OCI-LY3 (cell line): ENCODE results near the gene RGS6.

Experiments
- H2AFZ ChIP-seq: fragments of 200-600, 300-600 bp; shearing (Covaris generic); 2 replicates; pipeline ENCODE4 v1.6.0; 2014; ENCODE audit warnings: antibody characterized with exemption, low read depth, low read length
- H3K27ac ChIP-seq: fragments of 200-600, 300-600 bp; sonication (generic); 2 replicates; pipeline ENCODE4 v1.5.1; 2014; ENCODE audit warnings: mild to moderate bottlenecking, low read length, moderate library complexity, mixed read lengths
- H3K27me3 ChIP-seq: fragments of 200-600, 300-600 bp; sonication (generic); 2 replicates; pipeline ENCODE4 v1.6.1; 2014; ENCODE audit warnings: low read depth, low read length, mixed read lengths
- H3K36me3 ChIP-seq: fragments of 200-600, 300-600 bp; sonication (generic); replicated peaks from 2 replicates; pipeline ENCODE3; 2014; ENCODE audit warnings: low read depth, low read length, mixed read lengths
- H3K4me1 ChIP-seq: fragments of 300-600, 200-600 bp; sonication (generic); 2 replicates; pipeline ENCODE4 v1.6.1; 2014; ENCODE audit warnings: low read length, mixed read lengths
- H3K4me2 ChIP-seq: fragments of 200-600, 300-600 bp; sonication (generic); 2 replicates; pipeline ENCODE4 v1.6.1; 2014; ENCODE audit warnings: low read length, mixed read lengths
- H3K4me3 ChIP-seq: fragments of 300-600, 200-600 bp; sonication (generic); 2 replicates; pipeline ENCODE4 v1.5.1; 2014; ENCODE audit warnings: antibody characterized with exemption, mild to moderate bottlenecking, low read length, moderate library complexity
- H3K79me2 ChIP-seq: fragments of 300-600, 200-600 bp; shearing (Covaris generic); 2 replicates; pipeline ENCODE4 v1.6.1; 2014; ENCODE audit warnings: mild to moderate bottlenecking, low read length, mixed read lengths
- H3K9ac ChIP-seq: fragments of 300-600, 200-600 bp; shearing (Covaris generic); 2 replicates; pipeline ENCODE4 v1.6.0; 2014; ENCODE audit warnings: mild to moderate bottlenecking, low read length, moderate library complexity
- H3K9me3 ChIP-seq: fragments of 200-600, 300-600 bp; shearing (Covaris generic); 2 replicates; pipeline ENCODE4 v1.6.1; 2014; ENCODE audit warnings: low read length, mixed read lengths; ENCODE audit not compliant: insufficient read depth
- H4K20me1 ChIP-seq: fragments of 200-600, 300-600 bp; sonication (generic); 2 replicates; pipeline ENCODE4 v1.6.1; 2016; ENCODE audit warnings: low read length, mixed read lengths; ENCODE audit not compliant: insufficient read depth
- EZH2phosphoT487 ChIP-seq: fragments of 200-600 bp; shearing (Covaris generic); IDR thresholded peaks from 2 replicates; pipeline ENCODE4 v1.6.1; 2018; ENCODE audit warnings: antibody characterized with exemption, mixed run types, low read depth
- TF ChIP-seq, protein P1 (sequence below): fragments of 200-600, 300-600 bp; sonication (generic); IDR thresholded peaks from 2 replicates; pipeline ENCODE4 v1.5.1; 2014; ENCODE audit warnings: antibody characterized with exemption, low read length, low read depth

The RGS6 gene

DNA sequence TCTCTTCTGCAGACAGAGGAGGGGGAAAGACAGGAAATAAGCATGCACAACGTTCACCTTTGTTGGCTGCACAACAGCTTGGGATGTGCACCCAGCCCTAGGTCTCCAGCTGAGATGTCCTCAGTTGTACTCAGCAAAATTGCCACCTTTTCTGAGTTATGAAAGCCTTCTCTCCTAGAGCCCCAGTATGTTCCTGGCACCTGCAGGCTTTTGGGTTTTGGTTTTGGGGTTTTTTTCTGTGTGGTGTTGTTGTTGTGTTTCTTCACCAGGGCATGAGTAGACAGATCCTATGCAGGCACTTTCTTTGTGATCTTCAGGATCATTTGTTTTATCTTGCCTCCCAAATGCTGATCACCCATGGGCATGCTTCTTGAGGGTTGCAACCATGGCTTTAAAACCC, 498.2 kb downstream of the RGS6 start:
- Histone ChIP-seq H3K36me3 (no peaks in the 10 kb centered on the region), H3K79me2 (no peaks in the 10 kb centered on the region), H3K27me3 (peaks cover 50% of the 10 kb centered on the region), H3K4me1 (no peaks in the 10 kb centered on the region), H3K27ac (no peak overlapping the region), H4K20me1 (no peaks in the 10 kb centered on the region), H3K4me2 (no peak overlapping the region), H3K4me3 (no peak overlapping the region), H2AFZ (no peak overlapping the region), H3K9me3 (no peaks in the 10 kb centered on the region), H3K9ac (no peak overlapping the region)
- TF ChIP-seq, protein P1, sequence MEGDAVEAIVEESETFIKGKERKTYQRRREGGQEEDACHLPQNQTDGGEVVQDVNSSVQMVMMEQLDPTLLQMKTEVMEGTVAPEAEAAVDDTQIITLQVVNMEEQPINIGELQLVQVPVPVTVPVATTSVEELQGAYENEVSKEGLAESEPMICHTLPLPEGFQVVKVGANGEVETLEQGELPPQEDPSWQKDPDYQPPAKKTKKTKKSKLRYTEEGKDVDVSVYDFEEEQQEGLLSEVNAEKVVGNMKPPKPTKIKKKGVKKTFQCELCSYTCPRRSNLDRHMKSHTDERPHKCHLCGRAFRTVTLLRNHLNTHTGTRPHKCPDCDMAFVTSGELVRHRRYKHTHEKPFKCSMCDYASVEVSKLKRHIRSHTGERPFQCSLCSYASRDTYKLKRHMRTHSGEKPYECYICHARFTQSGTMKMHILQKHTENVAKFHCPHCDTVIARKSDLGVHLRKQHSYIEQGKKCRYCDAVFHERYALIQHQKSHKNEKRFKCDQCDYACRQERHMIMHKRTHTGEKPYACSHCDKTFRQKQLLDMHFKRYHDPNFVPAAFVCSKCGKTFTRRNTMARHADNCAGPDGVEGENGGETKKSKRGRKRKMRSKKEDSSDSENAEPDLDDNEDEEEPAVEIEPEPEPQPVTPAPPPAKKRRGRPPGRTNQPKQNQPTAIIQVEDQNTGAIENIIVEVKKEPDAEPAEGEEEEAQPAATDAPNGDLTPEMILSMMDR = no peak
- no peak for TF ChIP-seq EZH2phosphoT487

DNA sequence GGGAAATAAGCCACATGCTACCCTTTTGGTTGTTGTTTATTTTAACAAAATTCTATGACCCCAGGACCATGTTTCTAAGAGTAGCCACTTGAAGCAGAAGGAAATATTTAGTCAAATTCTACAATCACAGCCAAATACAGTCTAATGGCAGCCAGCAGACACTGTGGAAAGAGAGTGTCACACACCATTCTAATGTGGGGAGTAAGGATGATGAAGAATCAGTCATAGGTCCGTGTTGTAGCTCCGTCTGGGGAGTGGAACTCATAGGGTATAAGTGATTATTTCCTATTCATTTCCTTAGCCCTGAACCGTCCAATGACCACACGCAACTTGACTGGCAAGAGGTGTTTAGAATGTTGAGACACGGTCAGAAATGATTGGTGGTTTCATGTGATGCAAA, 500.5 kb downstream of the RGS6 start:
- TF ChIP-seq, protein P1 = no peak
- TF ChIP-seq EZH2phosphoT487 = no peak

DNA sequence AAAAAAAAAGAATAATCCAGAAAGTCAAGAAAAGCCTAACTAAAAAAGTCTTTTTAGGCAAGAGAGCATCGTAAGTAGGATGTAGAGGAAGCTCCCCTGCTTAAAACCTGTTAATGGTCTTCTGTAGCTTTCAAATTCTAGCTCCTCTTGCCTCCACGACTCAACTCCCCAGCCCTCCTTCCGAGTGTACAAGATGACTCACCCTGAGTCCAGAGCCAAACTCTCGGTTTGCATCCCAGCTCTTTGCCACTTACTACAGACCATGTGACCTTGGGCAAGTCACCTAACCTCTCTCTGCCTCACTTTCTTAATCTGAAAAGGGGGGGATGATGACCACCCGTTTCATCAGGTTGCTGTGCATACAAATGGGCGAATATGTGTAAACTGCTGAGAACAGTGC, 501.3 kb downstream of the RGS6 start:
- Histone ChIP-seq H2AFZ (no peak overlapping the region), H3K27ac (no peak overlapping the region), H3K4me3 (no peak overlapping the region), H3K9me3 (no peaks in the 10 kb centered on the region), H3K79me2 (no peaks in the 10 kb centered on the region), H3K36me3 (no peaks in the 10 kb centered on the region), H3K9ac (no peak overlapping the region), H3K4me1 (no peaks in the 10 kb centered on the region), H3K4me2 (no peak overlapping the region), H4K20me1 (no peaks in the 10 kb centered on the region), H3K27me3 (peaks cover 45% of the 10 kb centered on the region)
- TF ChIP-seq, protein P1 = no peak
- TF ChIP-seq EZH2phosphoT487 = no peak

More for the DNA sequence above, 500.5 kb downstream of the RGS6 start:
- Histone ChIP-seq H3K9ac (no peak overlapping the region), H3K4me1 (no peaks in the 10 kb centered on the region), H3K9me3 (no peaks in the 10 kb centered on the region), H3K4me3 (no peak overlapping the region), H3K27me3 (peaks cover 47% of the 10 kb centered on the region), H3K27ac (no peak overlapping the region), H3K4me2 (no peak overlapping the region), H2AFZ (no peak overlapping the region), H3K36me3 (no peaks in the 10 kb centered on the region), H3K79me2 (no peaks in the 10 kb centered on the region), H4K20me1 (no peaks in the 10 kb centered on the region)

DNA sequence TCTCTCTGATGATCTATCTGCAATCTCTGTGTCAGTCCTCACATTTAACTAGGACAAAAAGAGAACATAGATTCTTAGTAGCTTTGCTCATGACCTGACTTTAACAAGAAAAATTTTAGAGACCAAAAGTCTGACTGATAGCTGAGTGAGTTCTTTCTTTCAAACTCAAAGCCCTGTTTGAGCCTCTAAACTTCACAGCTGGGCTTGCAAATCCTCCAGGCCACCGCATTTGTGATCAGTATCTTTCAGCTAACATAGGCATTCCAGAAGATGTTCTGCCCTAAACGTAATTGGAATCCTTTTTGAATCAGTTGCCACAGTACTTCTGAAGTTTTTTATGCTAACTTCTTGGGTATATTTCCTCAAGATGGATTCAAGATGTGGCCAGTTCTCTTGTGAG, 502.6 kb downstream of the RGS6 start:
- Histone ChIP-seq H3K4me2 (no peak overlapping the region), H3K27ac (no peak overlapping the region), H3K9me3 (no peaks in the 10 kb centered on the region), H2AFZ (no peak overlapping the region), H4K20me1 (no peaks in the 10 kb centered on the region), H3K27me3 (peaks cover 56% of the 10 kb centered on the region), H3K79me2 (no peaks in the 10 kb centered on the region), H3K9ac (no peak overlapping the region), H3K4me3 (no peak overlapping the region), H3K36me3 (no peaks in the 10 kb centered on the region), H3K4me1 (no peaks in the 10 kb centered on the region)
- TF ChIP-seq, protein P1 = no peak
- TF ChIP-seq EZH2phosphoT487 = no peak
